Memory B cell (primary cell): ENCODE results near the gene MYO7A.

Experiments used
- ATAC-seq: fragments of 150-1000 bp; cut with Tn5 transposase; 2 replicates; pipeline ENCODE4 v1.10.0; 2021; ENCODE audit warnings: low read depth, mild to moderate bottlenecking, moderate library complexity
- DNase-seq, 2 donors: peaks; one replicate each; pipeline ENCODE4 v3.0.0; 2022; ENCODE audit warnings: low spot score in 2 of 2
- H3K27ac Mint-ChIP-seq: one replicate; pipeline ENCODE4 v1.8.0; 2022; ENCODE audit warnings: mild to moderate bottlenecking, moderate library complexity, mixed read lengths
- H3K27me3 Mint-ChIP-seq: one replicate; pipeline ENCODE4 v1.8.0; 2022; ENCODE audit warnings: mixed read lengths
- H3K36me3 Mint-ChIP-seq: one replicate; pipeline ENCODE4 v1.8.0; 2022; ENCODE audit warnings: mild to moderate bottlenecking, mixed read lengths
- H3K4me1 Mint-ChIP-seq: one replicate; pipeline ENCODE4 v1.8.0; 2022; ENCODE audit warnings: mixed read lengths
- H3K4me3 Mint-ChIP-seq: one replicate; pipeline ENCODE4 v1.8.0; 2022; ENCODE audit warnings: mild to moderate bottlenecking, moderate library complexity, mixed read lengths
- H3K9me3 Mint-ChIP-seq: one replicate; pipeline ENCODE4 v1.8.0; 2022; ENCODE audit warnings: mixed read lengths

Gene MYO7A

DNA sequence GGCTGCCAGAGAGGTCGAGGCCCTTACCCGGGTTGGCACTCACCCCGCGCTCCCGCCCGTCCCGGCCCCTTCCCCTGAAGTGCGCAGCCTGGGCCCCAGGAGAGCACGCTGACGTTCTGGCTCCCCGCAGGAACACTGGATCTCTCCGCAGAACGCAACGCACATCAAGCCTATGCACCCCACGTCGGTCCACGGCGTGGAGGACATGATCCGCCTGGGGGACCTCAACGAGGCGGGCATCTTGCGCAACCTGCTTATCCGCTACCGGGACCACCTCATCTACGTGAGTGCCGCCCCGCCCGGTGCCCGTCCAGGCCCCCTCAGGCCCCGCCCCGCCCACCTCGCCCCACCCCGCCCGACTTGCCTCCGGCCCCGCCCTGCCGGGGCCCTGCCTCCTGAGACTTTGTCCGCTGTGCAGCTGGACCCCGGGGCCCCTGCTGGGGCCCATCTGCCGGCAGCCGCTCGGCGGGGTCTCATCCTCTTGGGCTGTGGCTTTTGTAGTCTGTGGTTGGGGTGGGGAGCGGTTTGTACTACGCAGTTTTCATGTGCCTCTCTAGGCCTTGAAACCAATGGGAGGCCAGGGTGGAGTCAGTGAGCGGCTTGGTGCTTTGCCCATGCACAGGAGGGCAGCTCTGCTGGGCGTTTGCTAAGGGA, 19.7 kb downstream of the MYO7A start:
- H3K4me3 Mint-ChIP-seq: peak overlapping the region; percentile 60
- no peaks in the 10 kb centered on the region for H3K36me3 Mint-ChIP-seq
- peaks cover 5% of the 10 kb centered on the region for H3K4me1 Mint-ChIP-seq
- peak; percentile 49 for ATAC-seq
- DNase-seq: no peak
- H3K27me3 Mint-ChIP-seq: peaks cover 13% of the 10 kb centered on the region
- no peak overlapping the region for H3K27ac Mint-ChIP-seq
- H3K9me3 Mint-ChIP-seq: no peaks in the 10 kb centered on the region

- peaks cover 13% of the 10 kb centered on the region for H3K27me3 Mint-ChIP-seq
- no peak overlapping the region for H3K27ac Mint-ChIP-seq
- ATAC-seq: no peak
Measured at GRCh38 chr11:77148963-77149715, 21.1 kb downstream of the MYO7A start.

GRCh38 chr11:77149716-77150392, 21.8 kb downstream of the MYO7A start:
- Mint-ChIP-seq H3K36me3 (no peaks in the 10 kb centered on the region), H3K4me1 (peaks cover 5% of the 10 kb centered on the region), H3K9me3 (no peaks in the 10 kb centered on the region), H3K27me3 (peaks cover 13% of the 10 kb centered on the region), H3K27ac (no peak overlapping the region), H3K4me3 (no peak overlapping the region)
- DNase-seq (no peak), ATAC-seq (no peak)

More at GRCh38 chr11:77148963-77149715, 21.1 kb downstream of the MYO7A start:
- Mint-ChIP-seq H3K4me1 (peaks cover 5% of the 10 kb centered on the region), H3K36me3 (no peaks in the 10 kb centered on the region), H3K4me3 (no peak overlapping the region), H3K9me3 (no peaks in the 10 kb centered on the region)
- no peak for DNase-seq

- H3K4me1 Mint-ChIP-seq: peaks cover 5% of the 10 kb centered on the region
- DNase-seq: no peak
- peaks cover 13% of the 10 kb centered on the region for H3K27me3 Mint-ChIP-seq
- ATAC-seq: no peak
- no peaks in the 10 kb centered on the region for H3K9me3 Mint-ChIP-seq
- no peak overlapping the region for H3K4me3 Mint-ChIP-seq
- no peaks in the 10 kb centered on the region for H3K36me3 Mint-ChIP-seq
- no peak overlapping the region for H3K27ac Mint-ChIP-seq
Measured at GRCh38 chr11:77150836-77151235, 22.8 kb downstream of the MYO7A start.

- no peak for ATAC-seq
- DNase-seq: no peak
Measured at GRCh38 chr11:77151804-77152509, 23.9 kb downstream of the MYO7A start.

DNA sequence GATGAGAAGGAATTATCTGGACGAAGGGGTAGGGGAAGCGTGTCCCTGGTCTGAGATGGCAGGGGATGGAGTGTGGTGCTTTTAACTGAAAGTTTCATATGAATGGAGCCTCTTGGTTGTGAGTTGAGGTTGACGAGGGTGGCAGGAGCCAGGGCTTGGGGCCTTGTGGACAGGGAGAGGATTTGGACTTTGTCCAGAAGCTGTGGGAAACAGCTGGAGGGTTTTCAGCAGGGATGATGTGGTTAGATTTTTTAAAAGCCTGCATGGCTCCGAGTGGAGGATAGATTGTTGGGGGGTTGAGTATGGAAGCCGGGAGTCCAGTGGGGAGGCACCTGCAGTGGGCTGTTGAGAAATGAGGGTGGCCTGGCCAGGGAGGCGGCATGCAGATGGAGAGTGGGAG, 24.8 kb downstream of the MYO7A start:
- no peak for DNase-seq
- H3K9me3 Mint-ChIP-seq: no peaks in the 10 kb centered on the region
- no peak overlapping the region for H3K27ac Mint-ChIP-seq
- no peaks in the 10 kb centered on the region for H3K36me3 Mint-ChIP-seq
- H3K4me3 Mint-ChIP-seq: no peak overlapping the region
- H3K4me1 Mint-ChIP-seq: peaks cover 5% of the 10 kb centered on the region
- ATAC-seq: no peak
- peaks cover 6% of the 10 kb centered on the region for H3K27me3 Mint-ChIP-seq

More at GRCh38 chr11:77151804-77152509, 23.9 kb downstream of the MYO7A start:
- Mint-ChIP-seq H3K4me3 (no peak overlapping the region), H3K9me3 (no peaks in the 10 kb centered on the region), H3K36me3 (no peaks in the 10 kb centered on the region), H3K4me1 (peaks cover 5% of the 10 kb centered on the region), H3K27me3 (peaks cover 9% of the 10 kb centered on the region), H3K27ac (no peak overlapping the region)

GRCh38 chr11:77153276-77154185, 25.5 kb downstream of the MYO7A start:
- H3K36me3 Mint-ChIP-seq: no peaks in the 10 kb centered on the region
- peaks cover 2% of the 10 kb centered on the region for H3K27me3 Mint-ChIP-seq
- DNase-seq: no peak
- H3K4me1 Mint-ChIP-seq: no peaks in the 10 kb centered on the region
- H3K27ac Mint-ChIP-seq: no peak overlapping the region
- ATAC-seq: no peak
- no peaks in the 10 kb centered on the region for H3K9me3 Mint-ChIP-seq
- no peak overlapping the region for H3K4me3 Mint-ChIP-seq

DNA sequence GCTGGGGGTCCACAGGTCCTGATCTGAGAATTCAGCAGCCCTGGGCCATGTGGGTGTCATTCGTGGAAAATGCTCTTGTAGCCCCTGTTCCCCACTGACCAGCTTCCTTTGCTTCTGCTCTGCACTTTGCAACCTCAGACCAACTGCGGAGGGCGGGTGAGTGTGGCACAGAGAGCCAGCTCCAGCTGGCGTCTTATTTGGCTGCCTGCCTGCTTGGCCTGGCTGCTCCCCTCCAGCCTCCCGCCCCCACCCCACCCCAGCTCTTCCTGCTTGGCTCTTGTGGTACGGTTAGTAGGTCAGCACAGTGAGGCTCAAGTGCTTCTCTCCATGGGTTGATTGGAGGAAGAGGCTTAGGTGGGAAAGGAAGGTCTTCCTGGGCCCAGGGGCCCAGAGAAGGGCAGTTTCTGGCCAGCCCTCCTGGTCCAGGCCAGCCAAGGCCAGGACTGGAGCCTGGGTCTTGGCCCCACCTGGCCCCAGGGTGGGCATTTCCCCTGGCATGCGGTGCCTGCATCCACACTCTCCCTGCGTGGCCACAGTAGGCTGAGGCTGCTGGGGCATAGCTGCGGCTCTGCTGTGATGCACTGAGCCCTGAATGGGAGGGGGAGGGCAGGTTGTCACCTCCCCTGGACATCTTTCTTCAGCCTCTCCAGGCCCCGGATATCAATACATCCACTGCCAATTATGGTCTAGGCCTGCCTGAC, 26.5 kb downstream of the MYO7A start:
- DNase-seq: no peak

DNA sequence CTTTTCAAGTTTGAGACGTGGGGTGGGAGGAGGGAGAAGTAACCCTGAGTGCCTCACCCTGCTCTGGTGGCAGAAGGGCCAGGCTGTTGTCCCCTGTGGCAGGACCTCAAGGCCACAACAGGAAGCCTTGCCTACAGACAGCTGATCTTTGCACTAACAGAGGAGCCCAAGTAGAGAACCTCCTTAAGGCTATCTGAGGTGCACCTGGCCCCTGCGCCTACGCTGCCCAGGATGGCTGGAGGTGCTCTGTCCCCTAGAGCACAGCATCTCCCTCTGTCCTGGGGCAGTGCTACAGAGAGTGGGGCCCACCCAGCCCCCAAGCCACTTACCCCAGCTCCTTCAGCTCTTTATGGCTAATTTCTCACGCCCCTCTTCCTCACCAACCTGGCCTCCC, 27.0 kb downstream of the MYO7A start:
- Mint-ChIP-seq H3K27me3 (peaks cover 5% of the 10 kb centered on the region), H3K27ac (no peak overlapping the region), H3K9me3 (no peaks in the 10 kb centered on the region), H3K4me1 (no peaks in the 10 kb centered on the region), H3K36me3 (no peaks in the 10 kb centered on the region), H3K4me3 (no peak overlapping the region)
- ATAC-seq (no peak), DNase-seq (no peak)

More for the DNA sequence above, 26.5 kb downstream of the MYO7A start:
- Mint-ChIP-seq H3K36me3 (no peaks in the 10 kb centered on the region), H3K9me3 (no peaks in the 10 kb centered on the region), H3K27me3 (peaks cover 2% of the 10 kb centered on the region), H3K4me3 (no peak overlapping the region), H3K27ac (no peak overlapping the region), H3K4me1 (no peaks in the 10 kb centered on the region)
- no peak for ATAC-seq

- H3K27ac Mint-ChIP-seq: no peak overlapping the region
- peaks cover 5% of the 10 kb centered on the region for H3K27me3 Mint-ChIP-seq
Measured at GRCh38 chr11:77155556-77156130, 27.6 kb downstream of the MYO7A start.

DNA sequence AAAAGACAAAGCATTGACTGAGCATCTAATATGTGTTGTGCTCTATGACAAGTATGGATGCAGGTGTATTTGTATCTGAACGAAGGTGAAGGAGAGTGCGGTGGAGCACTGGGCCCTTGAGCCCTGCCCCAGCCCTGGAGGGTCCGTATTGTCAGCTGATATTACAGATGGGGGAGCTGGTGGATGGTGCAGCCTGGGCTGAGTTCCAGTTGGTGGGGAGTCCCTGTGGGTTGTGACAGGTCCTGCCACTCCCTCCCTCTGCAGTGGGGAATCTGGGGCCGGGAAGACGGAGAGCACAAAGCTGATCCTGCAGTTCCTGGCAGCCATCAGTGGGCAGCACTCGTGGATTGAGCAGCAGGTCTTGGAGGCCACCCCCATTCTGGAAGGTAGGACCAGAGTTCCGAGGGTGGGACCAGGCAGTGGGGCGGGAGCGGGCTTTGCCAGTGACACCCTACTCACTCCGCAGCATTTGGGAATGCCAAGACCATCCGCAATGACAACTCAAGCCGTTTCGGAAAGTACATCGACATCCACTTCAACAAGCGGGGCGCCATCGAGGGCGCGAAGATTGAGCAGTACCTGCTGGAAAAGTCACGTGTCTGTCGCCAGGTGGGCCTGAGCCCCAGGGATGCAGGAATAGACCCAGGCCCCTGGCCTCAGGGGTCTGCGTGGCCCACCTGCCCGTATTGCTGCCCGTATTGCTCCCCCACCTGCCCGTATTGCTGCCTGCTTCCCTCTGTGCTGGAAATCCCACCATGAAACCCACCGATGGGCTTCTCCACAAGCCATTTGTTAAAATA, 28.6 kb downstream of the MYO7A start:
- Mint-ChIP-seq H3K4me3 (no peak overlapping the region), H3K27ac (no peak overlapping the region), H3K9me3 (no peaks in the 10 kb centered on the region), H3K4me1 (no peaks in the 10 kb centered on the region), H3K36me3 (no peaks in the 10 kb centered on the region), H3K27me3 (peaks cover 5% of the 10 kb centered on the region)
- DNase-seq (no peak), ATAC-seq (no peak)

More at GRCh38 chr11:77155556-77156130, 27.6 kb downstream of the MYO7A start:
- Mint-ChIP-seq H3K4me1 (no peaks in the 10 kb centered on the region), H3K36me3 (no peaks in the 10 kb centered on the region), H3K9me3 (no peaks in the 10 kb centered on the region), H3K4me3 (no peak overlapping the region)
- ATAC-seq: no peak
- no peak for DNase-seq
